SK-N-SH treated with all-trans-retinoic acid at 6 μM for 48 hours (cell line): Measurements from ENCODE around the gene LRBA.
A peak's percentile ranks its signal among the peaks of the same experiment; 100 is the strongest.

Experiments used
- CSRNP3 ChIP-seq: fragments of 250-450 bp; sonication (Bioruptor Pico); IDR thresholded peaks from 2 replicates; pipeline ENCODE4 v1.5.1; 2021; ENCODE audit warnings: mild to moderate bottlenecking, moderate library complexity
- ISL1 ChIP-seq: fragments of 250-450 bp; sonication (Bioruptor Pico); IDR thresholded peaks from 2 replicates; pipeline ENCODE4 v2.1.2; 2022; ENCODE audit warnings: mild to moderate bottlenecking, moderate library complexity
- PATZ1 ChIP-seq: fragments of 250-450 bp; sonication (Bioruptor Pico); IDR thresholded peaks from 2 replicates; pipeline ENCODE4 v1.8.0; 2020; ENCODE audit warnings: mild to moderate bottlenecking, moderate library complexity, borderline replicate concordance
- PPARA ChIP-seq: fragments of 250-450 bp; sonication (Bioruptor Pico); IDR thresholded peaks from 2 replicates; pipeline ENCODE4 v1.5.0; 2020; ENCODE audit warnings: mild to moderate bottlenecking, borderline replicate concordance
- RARB ChIP-seq: fragments of 250-450 bp; sonication (Bioruptor Pico); IDR thresholded peaks from 2 replicates; pipeline ENCODE4 v1.8.0; 2021; ENCODE audit warnings: mild to moderate bottlenecking, moderate library complexity
- TCF4 ChIP-seq: fragments of 250-450 bp; sonication (Bioruptor Pico); IDR thresholded peaks from 2 replicates; pipeline ENCODE4 v1.8.0; 2021; ENCODE audit warnings: mild to moderate bottlenecking, moderate library complexity, borderline replicate concordance
- TSHZ2 ChIP-seq: fragments of 250-450 bp; sonication (Bioruptor Pico); IDR thresholded peaks from 2 replicates; pipeline ENCODE4 v1.5.0; 2020; ENCODE audit warnings: mild to moderate bottlenecking, moderate library complexity
- ZFP30 ChIP-seq: fragments of 450-650 bp; formaldehyde crosslinking; IDR thresholded peaks from 2 replicates; pipeline ENCODE4 v1.5.0; 2022; ENCODE audit warnings: mild to moderate bottlenecking, moderate library complexity
- ZNF565 ChIP-seq: fragments of 450-650 bp; formaldehyde crosslinking; conservative IDR thresholded peaks from 2 replicates; pipeline ENCODE4 v1.5.0; 2020; ENCODE audit warnings: low read depth, mild to moderate bottlenecking, moderate library complexity
- ZNF70 ChIP-seq: fragments of 450-650 bp; formaldehyde crosslinking; IDR thresholded peaks from 2 replicates; pipeline ENCODE4 v1.5.0; 2020; ENCODE audit warnings: mild to moderate bottlenecking, moderate library complexity

GRCh38 chr4:150680651-150681050 is 334.4 kb downstream of the LRBA start:
- TF ChIP-seq CSRNP3 (CRISPR knock-in tag) (no peak), TCF4 (CRISPR knock-in tag) (no peak), PATZ1 (CRISPR knock-in tag) (no peak), RARB (CRISPR knock-in tag) (no peak), ZNF565 (CRISPR knock-in tag) (no peak), ISL1 (CRISPR knock-in tag) (peak; percentile 74), PPARA (CRISPR knock-in tag) (no peak), TSHZ2 (CRISPR knock-in tag) (no peak), ZFP30 (CRISPR knock-in tag) (no peak), ZNF70 (CRISPR knock-in tag) (no peak)
